IMR-90 (cell line): Measurements from ENCODE around the gene ORAI3. TPM values are rescaled to one million over a fixed set of nuclear protein-coding genes. Genes with fewer than 3 reads are reported as not detected.

Source experiments
- ATAC-seq: fragments of 200-7000 bp; cut with Tn5 transposase; 2 replicates; pipeline ENCODE4 v1.9.1; 2020; ENCODE audit warnings: low read depth, mild to moderate bottlenecking, moderate library complexity
- BruUV-seq: library from RNA; stranded (reverse); fragments of 400-500 nt; replicated peaks from 2 replicates; lab custom pipeline; 2021; lab: Mats Ljungman, UMichigan
- CTCF ChIA-PET: fragments of 300-600 bp; formaldehyde crosslinking; extraction: SDS; loops from one replicate; lab custom pipeline; 2021; ENCODE audit warnings: antibody characterized with exemption; lab: Yijun Ruan, JAX
- POLR2A ChIA-PET: fragments of 300-600 bp; sonication (Branson Sonifier 250); formaldehyde crosslinking; loops from one replicate; lab custom pipeline; 2022; ENCODE audit warnings: antibody characterized with exemption; ENCODE audit not compliant: unreplicated experiment; lab: Charles Lee
- DNase-seq: peaks from one replicate; pipeline ENCODE4 v3.0.0; 2013
- H2AFZ ChIP-seq: replicated peaks from 2 replicates; pipeline ENCODE3; 2013; ENCODE audit warnings: low read length, mild to moderate bottlenecking; ENCODE audit not compliant: poor library complexity
- H2AK5ac ChIP-seq: 2 replicates; pipeline ENCODE4 v1.6.1; 2013; ENCODE audit warnings: low read depth, low read length, inconsistent platforms
- H2AK9ac ChIP-seq: replicated peaks from 2 replicates; pipeline ENCODE3; 2013; ENCODE audit warnings: mild to moderate bottlenecking, low read depth, low read length, moderate library complexity; ENCODE audit not compliant: poor library complexity
- H2BK120ac ChIP-seq: 2 replicates; pipeline ENCODE4 v1.6.1; 2013; ENCODE audit warnings: low read depth, low read length, inconsistent platforms
- H2BK15ac ChIP-seq: 3 replicates; pipeline ENCODE4 v1.6.1; 2013; ENCODE audit warnings: low read depth, low read length, inconsistent platforms
- H2BK20ac ChIP-seq: 2 replicates; pipeline ENCODE4 v1.6.1; 2013; ENCODE audit warnings: low read depth, mild to moderate bottlenecking, inconsistent platforms, low read length, moderate library complexity
- H2BK5ac ChIP-seq: 2 replicates; pipeline ENCODE4 v1.6.1; 2013; ENCODE audit warnings: mild to moderate bottlenecking, low read depth, low read length, inconsistent platforms; ENCODE audit not compliant: poor library complexity, severe bottlenecking
- H3K14ac ChIP-seq: replicated peaks from 2 replicates; pipeline ENCODE4 v1.6.1; 2013; ENCODE audit warnings: low read depth, low read length, inconsistent platforms
- H3K18ac ChIP-seq: 2 replicates; pipeline ENCODE4 v1.6.1; 2013; ENCODE audit warnings: low read depth, low read length, control low read depth
- H3K23ac ChIP-seq: 2 replicates; pipeline ENCODE4 v1.6.1; 2013; ENCODE audit warnings: low read depth, low read length, inconsistent platforms
- H3K27ac ChIP-seq: 2 replicates; pipeline ENCODE4 v1.5.1; 2013; ENCODE audit warnings: mild to moderate bottlenecking, control low read depth, low read length; ENCODE audit not compliant: insufficient read depth
- H3K27me3 ChIP-seq: 2 replicates; pipeline ENCODE4 v1.6.1; 2013; ENCODE audit warnings: low read length; ENCODE audit not compliant: control insufficient read depth, insufficient read depth
- H3K36me3 ChIP-seq: 2 replicates; pipeline ENCODE4 v1.6.1; 2013; ENCODE audit warnings: low read length, mixed read lengths; ENCODE audit not compliant: control insufficient read depth, insufficient read depth
- H3K4ac ChIP-seq: 2 replicates; pipeline ENCODE4 v1.6.1; 2013; ENCODE audit warnings: low read depth, low read length, inconsistent platforms
- H3K4me1 ChIP-seq: 2 replicates; pipeline ENCODE4 v1.6.1; 2013; ENCODE audit warnings: low read length, mixed read lengths; ENCODE audit not compliant: control insufficient read depth, insufficient read depth
- H3K4me2 ChIP-seq: 2 replicates; pipeline ENCODE4 v1.6.1; 2013; ENCODE audit warnings: low read depth, mild to moderate bottlenecking, control low read depth, low read length, moderate library complexity
- H3K4me3 ChIP-seq: 2 replicates; pipeline ENCODE4 v1.5.1; 2013; ENCODE audit warnings: low read depth, mild to moderate bottlenecking, control low read depth, low read length, moderate library complexity; ENCODE audit not compliant: insufficient read depth
- H3K56ac ChIP-seq: 2 replicates; pipeline ENCODE4 v1.6.1; 2013; ENCODE audit warnings: low read length, inconsistent platforms; ENCODE audit not compliant: insufficient read depth; ENCODE audit errors: extremely low read depth
- H3K79me1 ChIP-seq, 2 experiments: 2 replicates each; pipeline ENCODE4 v1.6.1; 2013; ENCODE audit warnings: low read length in 2 of 2, inconsistent platforms in 1 of 2, low read depth in 1 of 2
- H3K9ac ChIP-seq: 2 replicates; pipeline ENCODE4 v1.6.1; 2013; ENCODE audit warnings: low read depth, low read length, control low read depth
- H3K9me1 ChIP-seq: 2 replicates; pipeline ENCODE4 v1.6.1; 2013; ENCODE audit warnings: low read length, inconsistent platforms; ENCODE audit not compliant: insufficient read depth
- H3K9me3 ChIP-seq: 2 replicates; pipeline ENCODE4 v1.6.1; 2013; ENCODE audit warnings: low read length; ENCODE audit not compliant: control insufficient read depth, insufficient read depth
- H4K20me1 ChIP-seq: 2 replicates; pipeline ENCODE4 v1.6.1; 2013; ENCODE audit warnings: low read length, inconsistent platforms; ENCODE audit not compliant: insufficient read depth
- H4K5ac ChIP-seq: 2 replicates; pipeline ENCODE4 v1.6.1; 2013; ENCODE audit warnings: mild to moderate bottlenecking, low read depth, low read length, control low read depth
- H4K8ac ChIP-seq, 2 experiments: 2 replicates each; pipeline ENCODE4 v1.6.1; 2013; ENCODE audit warnings: low read depth in 2 of 2, low read length in 2 of 2, control low read depth in 1 of 2, inconsistent platforms in 1 of 2
- H4K91ac ChIP-seq: 2 replicates; pipeline ENCODE4 v1.6.1; 2013; ENCODE audit warnings: low read depth, low read length, inconsistent platforms; ENCODE audit not compliant: insufficient read depth
- BHLHE40 ChIP-seq: fragments of 150-350 bp; IDR thresholded peaks from 2 replicates; pipeline ENCODE4 v1.6.1; 2016; ENCODE audit warnings: mild to moderate bottlenecking, low read depth, low read length
- CEBPB ChIP-seq: IDR thresholded peaks from 2 replicates; pipeline ENCODE4 v1.6.1; 2012; ENCODE audit warnings: low read depth, low read length, improper control_type of control experiment
- CHD1 ChIP-seq: IDR thresholded peaks from 2 replicates; pipeline ENCODE4 v1.6.1; 2012; ENCODE audit warnings: low read depth, low read length, improper control_type of control experiment
- FOS ChIP-seq: fragments of 150-350 bp; IDR thresholded peaks from 2 replicates; pipeline ENCODE4 v1.6.1; 2016; ENCODE audit warnings: low read depth, low read length
- MAFK ChIP-seq: IDR thresholded peaks from 2 replicates; pipeline ENCODE4 v1.6.1; 2012; ENCODE audit warnings: low read depth, low read length, improper control_type of control experiment
- MAZ ChIP-seq: IDR thresholded peaks from 2 replicates; pipeline ENCODE4 v1.6.1; 2012; ENCODE audit warnings: low read depth, mild to moderate bottlenecking, low read length, improper control_type of control experiment, moderate library complexity, borderline replicate concordance
- MXI1 ChIP-seq: IDR thresholded peaks from 2 replicates; pipeline ENCODE4 v1.6.1; 2012; ENCODE audit warnings: low read depth, mild to moderate bottlenecking, low read length, moderate library complexity, borderline replicate concordance
- NFE2L2 ChIP-seq: fragments of 150-350 bp; IDR thresholded peaks from 2 replicates; pipeline ENCODE4 v1.6.1; 2016; ENCODE audit warnings: low read depth, mild to moderate bottlenecking, low read length
- POLR2A ChIP-seq: IDR thresholded peaks from 2 replicates; pipeline ENCODE4 v1.6.1; 2012; ENCODE audit warnings: mild to moderate bottlenecking, low read depth, low read length
- RAD21 ChIP-seq: IDR thresholded peaks from 2 replicates; pipeline ENCODE4 v1.6.1; 2012; ENCODE audit warnings: low read length, improper control_type of control experiment
- RFX5 ChIP-seq: IDR thresholded peaks from 2 replicates; pipeline ENCODE4 v1.8.0; 2012; ENCODE audit warnings: low read depth, mild to moderate bottlenecking, low read length, moderate library complexity
- SMC3 ChIP-seq: fragments of 150-350 bp; IDR thresholded peaks from 2 replicates; pipeline ENCODE4 v1.6.1; 2016; ENCODE audit warnings: low read depth, mild to moderate bottlenecking, antibody characterized with exemption, low read length, moderate library complexity
- WGBS, 2 experiments: methylation state at CpG; one replicate each; pipeline versions ENCODE4 v1.1.5 to v1.1.7; 2013; ENCODE audit warnings: missing lambda C conversion rate in 2 of 2; ENCODE audit not compliant: insufficient read length in 1 of 2; ENCODE audit errors: extremely low coverage in 2 of 2; 5-methylcytosine and 5-hydroxymethylcytosine counted together
- dilution Hi-C: fragments of 300-500 bp; cut with HindIII; formaldehyde crosslinking; loops from one replicate; pipeline ENCODE4 v1.14.3; 2018; ENCODE audit warnings: low sequenced_read_pairs; ENCODE audit not compliant: unreplicated experiment
- in situ Hi-C: fragments of 300-500 bp; cut with MboI; formaldehyde crosslinking; loops from 3 replicates; pipeline ENCODE4 v1.14.3; 2019; ENCODE audit warnings: low sequenced_read_pairs, inconsistent platforms, mixed read lengths
- intact Hi-C: fragments of 100-400 bp; cut with micrococcal nuclease; formaldehyde crosslinking; loops from 2 replicates; pipeline ENCODE4 v1.10.0; 2022
- polyA plus RNA-seq, 3 experiments: library from polyadenylated mRNA; depleted of rRNA; stranded (reverse); fragments of >200 nt; gene quantifications; 2 replicates each; pipeline ENCODE4 v1.2.3, GENCODE V29; 2012; ENCODE audit warnings: low replicate concordance in 1 of 3
- total RNA-seq: library from RNA; depleted of rRNA; stranded (reverse); fragments of >200 nt; gene quantifications from 2 replicates; pipeline ENCODE4 v1.2.3, GENCODE V29; 2012
- TF ChIP-seq, protein P1 (sequence below): conservative IDR thresholded peaks from 2 replicates; pipeline ENCODE4 v1.5.1; 2012; ENCODE audit warnings: mild to moderate bottlenecking, low read depth, low read length, improper control_type of control experiment
- TF ChIP-seq, protein P2 (sequence below): fragments of 150-350 bp; IDR thresholded peaks from 2 replicates; pipeline ENCODE4 v1.6.1; 2017; ENCODE audit warnings: mild to moderate bottlenecking, antibody characterized with exemption, low read length, low read depth
- TF ChIP-seq, protein P3 (sequence below): fragments of 150-350 bp; IDR thresholded peaks from 2 replicates; pipeline ENCODE4 v1.6.1; 2016; ENCODE audit warnings: low read depth, mild to moderate bottlenecking, low read length, moderate library complexity, borderline replicate concordance

ORAI3 gene
- total and polyA plus RNA-seq, 2 of the 4 experiments (the other 2 are of a cell fraction): 6.8 to 16.9 TPM

DNA sequence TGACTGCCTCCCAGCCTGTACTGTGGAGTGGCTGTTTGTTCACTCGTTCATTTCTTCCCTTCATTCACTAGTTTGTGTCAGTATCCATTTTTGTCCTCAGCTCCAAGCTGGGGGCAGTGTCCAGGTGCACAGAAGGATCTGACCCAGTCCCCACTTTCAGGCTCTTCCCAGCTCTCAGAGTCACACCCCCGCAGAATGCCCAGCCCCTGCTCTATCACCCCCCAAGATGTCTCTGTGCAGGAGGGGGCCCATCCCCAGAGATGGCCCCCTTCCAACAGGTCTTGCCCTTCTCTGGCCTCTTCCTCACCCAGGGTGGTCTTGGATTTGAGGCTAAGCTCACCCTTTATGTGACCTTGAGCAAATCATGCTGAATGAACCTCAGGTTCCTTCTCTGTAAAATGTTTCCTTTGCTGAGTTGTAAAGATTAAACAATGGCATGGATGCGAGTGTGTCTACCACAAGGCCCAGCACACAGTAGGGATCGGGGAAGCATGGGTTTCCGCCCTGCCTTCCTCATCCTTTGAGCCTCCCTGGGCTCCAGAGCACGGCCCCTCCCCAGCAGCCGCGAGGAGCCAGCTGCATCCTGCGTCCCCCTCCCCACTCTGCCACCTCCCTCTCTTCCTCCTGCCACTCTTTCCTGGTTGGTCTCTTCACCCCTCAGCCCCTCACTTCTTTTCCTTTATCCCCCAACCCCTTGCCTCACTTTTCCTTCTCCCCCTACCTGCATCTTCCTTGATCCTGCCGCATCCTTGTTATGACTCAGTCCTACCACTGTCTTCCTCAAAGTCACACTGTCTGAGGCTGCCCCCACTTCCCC is 22.7 kb upstream of the ORAI3 start:
- Histone ChIP-seq H4K5ac (no peak overlapping the region), H3K56ac (no peak overlapping the region), H3K9ac (no peak overlapping the region), H2AK9ac (no peak overlapping the region), H4K91ac (no peak overlapping the region), H3K4me1 (peaks cover 2% of the 10 kb centered on the region; the same call in 1 of the 2 replicates), H3K9me1 (no peaks in the 10 kb centered on the region), H4K8ac (no peak overlapping the region), H3K18ac (no peak overlapping the region), H3K14ac (no peak overlapping the region), H3K4me3 (no peak overlapping the region), H3K27ac (no peak overlapping the region), H3K9me3 (no peaks in the 10 kb centered on the region), H2AFZ (no peak overlapping the region), H3K23ac (no peak overlapping the region), H4K20me1 (peaks cover 4% of the 10 kb centered on the region; the same call in 1 of the 2 replicates), H3K27me3 (no peaks in the 10 kb centered on the region), H3K36me3 (peaks cover 31% of the 10 kb centered on the region), H3K4ac (no peak overlapping the region), H2BK120ac (no peak overlapping the region), H2BK20ac (no peak overlapping the region), H3K4me2 (no peak overlapping the region), H2AK5ac (no peak overlapping the region), H3K79me1 (peaks cover 0 to 44% of the 10 kb centered on the region in 2 experiments; a peak in 2 of 4 replicates), H2BK5ac (no peak overlapping the region), H2BK15ac (no peak overlapping the region)
- in situ Hi-C loops: no loop called here
- BruUV-seq: no TSS peak
- no peak for ATAC-seq
- dilution Hi-C loops: no loop called here
- intact Hi-C loops: no loop called here
- 69% methylated on average over 8 of the region's 10 CpGs; no CpG with 5 or more reads in 1 of the 2 experiments for WGBS, 2 experiments
- DNase-seq: no peak
- ChIA-PET CTCF (interaction anchor here (0.9 kb wide), 1 partner anchor 9 kb away, joined by 3 read pairs; no protein-coding TSS in a partner anchor), POLR2A (no interaction called here)
- no peak for TF ChIP-seq BHLHE40
- TF ChIP-seq MAFK: no peak
- no peak for TF ChIP-seq RFX5
- no peak for TF ChIP-seq CEBPB
- no peak for TF ChIP-seq NFE2L2
- TF ChIP-seq, protein P1, sequence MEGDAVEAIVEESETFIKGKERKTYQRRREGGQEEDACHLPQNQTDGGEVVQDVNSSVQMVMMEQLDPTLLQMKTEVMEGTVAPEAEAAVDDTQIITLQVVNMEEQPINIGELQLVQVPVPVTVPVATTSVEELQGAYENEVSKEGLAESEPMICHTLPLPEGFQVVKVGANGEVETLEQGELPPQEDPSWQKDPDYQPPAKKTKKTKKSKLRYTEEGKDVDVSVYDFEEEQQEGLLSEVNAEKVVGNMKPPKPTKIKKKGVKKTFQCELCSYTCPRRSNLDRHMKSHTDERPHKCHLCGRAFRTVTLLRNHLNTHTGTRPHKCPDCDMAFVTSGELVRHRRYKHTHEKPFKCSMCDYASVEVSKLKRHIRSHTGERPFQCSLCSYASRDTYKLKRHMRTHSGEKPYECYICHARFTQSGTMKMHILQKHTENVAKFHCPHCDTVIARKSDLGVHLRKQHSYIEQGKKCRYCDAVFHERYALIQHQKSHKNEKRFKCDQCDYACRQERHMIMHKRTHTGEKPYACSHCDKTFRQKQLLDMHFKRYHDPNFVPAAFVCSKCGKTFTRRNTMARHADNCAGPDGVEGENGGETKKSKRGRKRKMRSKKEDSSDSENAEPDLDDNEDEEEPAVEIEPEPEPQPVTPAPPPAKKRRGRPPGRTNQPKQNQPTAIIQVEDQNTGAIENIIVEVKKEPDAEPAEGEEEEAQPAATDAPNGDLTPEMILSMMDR: no peak
- TF ChIP-seq POLR2A: no peak
- no peak for TF ChIP-seq MAZ
- TF ChIP-seq, protein P2, sequence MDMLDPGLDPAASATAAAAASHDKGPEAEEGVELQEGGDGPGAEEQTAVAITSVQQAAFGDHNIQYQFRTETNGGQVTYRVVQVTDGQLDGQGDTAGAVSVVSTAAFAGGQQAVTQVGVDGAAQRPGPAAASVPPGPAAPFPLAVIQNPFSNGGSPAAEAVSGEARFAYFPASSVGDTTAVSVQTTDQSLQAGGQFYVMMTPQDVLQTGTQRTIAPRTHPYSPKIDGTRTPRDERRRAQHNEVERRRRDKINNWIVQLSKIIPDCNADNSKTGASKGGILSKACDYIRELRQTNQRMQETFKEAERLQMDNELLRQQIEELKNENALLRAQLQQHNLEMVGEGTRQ: no peak
- no peak for TF ChIP-seq MXI1
- no peak for TF ChIP-seq SMC3
- TF ChIP-seq FOS: no peak
- no peak for TF ChIP-seq CHD1
- TF ChIP-seq, protein P3, sequence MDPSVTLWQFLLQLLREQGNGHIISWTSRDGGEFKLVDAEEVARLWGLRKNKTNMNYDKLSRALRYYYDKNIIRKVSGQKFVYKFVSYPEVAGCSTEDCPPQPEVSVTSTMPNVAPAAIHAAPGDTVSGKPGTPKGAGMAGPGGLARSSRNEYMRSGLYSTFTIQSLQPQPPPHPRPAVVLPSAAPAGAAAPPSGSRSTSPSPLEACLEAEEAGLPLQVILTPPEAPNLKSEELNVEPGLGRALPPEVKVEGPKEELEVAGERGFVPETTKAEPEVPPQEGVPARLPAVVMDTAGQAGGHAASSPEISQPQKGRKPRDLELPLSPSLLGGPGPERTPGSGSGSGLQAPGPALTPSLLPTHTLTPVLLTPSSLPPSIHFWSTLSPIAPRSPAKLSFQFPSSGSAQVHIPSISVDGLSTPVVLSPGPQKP: no peak
- TF ChIP-seq RAD21: no peak
